NCI-H1694 (cell line): ENCODE results near the gene CHADL.

Experiments used
- DNase-seq: peaks from one replicate; lab custom pipeline; 2025; lab: John Stamatoyannopoulos, UW

Gene CHADL

DNA sequence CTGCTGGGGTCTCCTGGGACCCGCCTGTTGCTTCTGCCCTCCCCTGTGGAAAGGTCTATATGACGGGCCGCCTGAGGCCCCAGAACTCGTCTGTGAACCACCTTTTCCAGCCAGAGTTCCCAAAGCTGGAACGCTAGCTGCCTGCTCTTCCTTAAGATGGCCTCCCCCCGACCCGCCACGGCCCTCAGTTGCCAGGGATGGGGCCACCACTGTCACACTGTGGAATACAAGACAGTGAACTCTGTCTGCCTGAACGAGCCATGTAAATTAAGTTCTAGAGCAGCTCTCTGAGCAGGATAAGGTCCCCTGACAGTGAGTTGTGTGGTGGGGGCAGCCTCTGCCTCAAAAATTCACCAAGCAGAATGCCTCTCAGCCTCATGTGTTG is 10.3 kb downstream of the CHADL start:
- DNase-seq = no peak

- DNase-seq = no peak
These were observed 10.9 kb downstream of the CHADL start for GRCh38 chr22:41229730-41230400.

DNA sequence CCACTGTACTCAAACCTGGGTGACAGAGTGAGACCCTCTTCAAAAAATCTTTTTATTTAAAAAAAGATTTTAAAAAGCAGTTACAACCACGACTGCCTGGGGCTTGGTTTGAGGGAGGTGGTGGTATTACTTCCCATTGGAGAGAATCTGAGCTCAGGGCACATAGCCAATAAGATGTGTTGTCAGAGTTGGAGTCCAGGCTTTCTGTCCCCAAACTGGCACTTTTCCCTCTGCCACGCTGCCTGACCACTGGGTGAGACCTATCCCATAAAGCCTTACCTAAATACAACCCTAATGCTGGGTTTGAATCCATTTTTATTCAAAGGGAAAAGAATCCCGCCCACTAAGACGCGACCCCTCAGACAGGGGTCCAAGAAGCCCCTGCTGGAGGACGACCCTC is 11.5 kb downstream of the CHADL start:
- no peak for DNase-seq

DNA sequence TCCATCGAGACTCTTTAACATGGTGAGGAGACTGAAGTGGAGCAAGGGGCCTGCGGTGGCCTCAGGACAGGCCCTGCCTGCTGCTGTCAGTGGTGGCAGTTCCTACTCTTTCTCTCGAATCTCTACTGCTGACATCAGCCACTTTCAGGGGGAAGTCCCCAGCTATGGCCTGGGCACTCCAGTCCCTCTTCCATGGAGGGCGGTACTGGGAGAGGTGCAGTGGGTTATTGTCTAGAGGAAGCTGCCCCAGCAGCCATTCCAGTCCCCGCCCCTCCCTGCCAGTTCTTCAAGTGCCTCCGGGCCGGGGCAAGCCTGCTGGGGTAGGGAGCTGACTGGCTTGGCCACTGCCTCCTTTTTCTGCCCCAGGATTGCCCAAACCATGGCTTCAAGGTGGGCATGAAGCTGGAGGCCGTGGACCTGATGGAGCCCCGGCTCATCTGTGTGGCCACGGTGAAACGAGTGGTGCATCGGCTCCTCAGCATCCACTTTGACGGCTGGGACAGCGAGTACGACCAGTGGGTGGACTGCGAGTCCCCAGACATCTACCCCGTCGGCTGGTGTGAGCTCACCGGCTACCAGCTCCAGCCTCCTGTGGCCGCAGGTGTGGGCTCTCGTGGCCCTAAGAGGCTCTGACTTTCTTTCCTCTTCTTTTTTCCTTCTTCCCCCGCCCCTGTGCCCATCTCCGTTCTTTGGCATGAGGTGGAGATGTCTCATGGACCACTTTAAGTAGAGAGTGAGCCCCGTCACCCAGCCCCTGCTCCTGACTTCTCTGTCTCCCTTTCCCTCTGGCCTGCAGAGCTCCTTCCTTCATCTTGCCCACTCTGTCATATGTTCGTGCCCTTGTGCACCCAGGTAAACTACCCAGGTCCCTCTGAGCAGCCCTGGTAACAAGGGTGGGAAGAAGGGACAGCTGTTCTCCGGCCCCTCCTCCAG is 13.7 kb downstream of the CHADL start:
- DNase-seq = no peak

DNA sequence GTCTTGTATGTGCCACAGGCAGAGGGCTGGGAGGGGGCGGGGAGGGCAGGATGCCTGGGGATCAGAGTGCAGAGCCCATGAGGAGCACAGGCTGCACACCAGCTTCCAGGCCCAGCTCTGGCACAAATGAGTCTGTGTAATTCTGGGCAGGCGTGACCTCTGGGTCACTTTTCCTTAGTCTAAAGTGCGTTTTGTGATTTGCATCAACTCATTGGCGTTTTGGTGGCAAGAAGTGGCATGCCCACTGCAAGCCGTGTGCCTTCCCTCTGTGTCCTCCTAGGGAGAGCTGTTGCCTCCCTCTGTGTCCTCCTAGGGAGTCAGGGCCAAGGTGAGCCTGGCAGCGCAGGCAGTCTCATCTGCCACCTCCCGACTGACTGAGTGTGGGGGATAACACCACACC is 17.2 kb downstream of the CHADL start:
- DNase-seq = no peak

GRCh38 chr22:41222846-41223507 is 17.8 kb downstream of the CHADL start:
- DNase-seq = no peak

GRCh38 chr22:41217553-41218157 is 23.1 kb downstream of the CHADL start:
- DNase-seq = no peak

DNA sequence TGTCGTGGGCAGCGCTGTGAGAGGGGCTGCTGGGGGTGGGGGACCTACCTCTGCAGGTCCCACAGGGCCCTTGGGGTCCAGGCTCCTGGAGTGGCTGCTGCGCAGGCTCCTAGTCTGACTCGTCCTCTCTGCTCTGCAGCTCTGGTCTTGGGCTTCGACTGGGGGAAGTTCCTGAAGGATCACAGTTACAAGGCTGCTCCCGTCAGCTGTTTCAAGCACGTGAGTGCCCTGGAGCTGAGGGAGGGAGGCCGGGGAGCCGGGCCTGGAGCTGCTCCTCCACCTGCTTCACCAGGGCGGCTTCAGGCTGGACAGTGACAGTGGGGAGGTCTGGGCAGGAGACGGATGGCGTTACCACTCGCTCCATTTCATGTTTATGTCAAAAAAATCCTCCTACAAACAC is 23.7 kb downstream of the CHADL start:
- no peak for DNase-seq

DNA sequence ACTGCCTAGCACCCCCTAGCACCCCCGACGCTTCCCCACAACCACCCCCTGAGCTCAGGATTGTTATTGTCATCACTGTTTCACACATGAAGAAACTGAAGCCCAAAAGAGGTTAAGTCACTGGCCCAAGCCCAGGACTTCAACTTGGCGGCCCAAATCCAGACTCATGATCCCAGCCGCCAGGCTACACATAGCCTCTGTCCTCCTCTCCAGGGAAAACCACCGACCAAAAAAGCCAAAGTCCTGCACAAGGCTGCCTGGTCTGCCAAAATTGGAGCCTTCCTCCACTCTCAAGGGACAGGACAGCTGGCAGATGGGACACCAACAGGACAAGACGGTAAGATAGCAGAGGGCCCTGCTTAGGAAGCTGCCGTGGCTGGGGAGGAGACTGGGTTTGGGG is 24.8 kb downstream of the CHADL start:
- no peak for DNase-seq

DNA sequence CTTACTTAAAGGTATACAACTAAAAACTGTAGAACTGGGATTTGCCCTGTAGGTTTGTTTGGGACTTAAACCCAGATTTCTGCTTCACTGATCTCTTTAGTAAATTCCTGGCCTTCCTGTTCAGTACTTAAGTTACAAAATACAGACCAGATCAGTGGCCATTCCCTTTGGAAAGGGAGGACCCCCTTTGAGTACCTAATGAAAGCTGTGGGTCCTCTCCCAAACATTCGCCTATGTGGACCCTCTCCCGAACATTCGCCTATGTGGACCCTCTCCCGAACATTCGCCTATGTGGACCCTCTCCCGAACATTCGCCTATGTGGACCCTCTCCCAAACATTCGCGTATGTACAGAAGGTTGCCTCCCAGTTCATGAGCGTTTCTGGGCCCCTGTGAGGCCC is 25.3 kb downstream of the CHADL start:
- DNase-seq = no peak

GRCh38 chr22:41206719-41207118 is 34.0 kb downstream of the CHADL start:
- no peak for DNase-seq

DNA sequence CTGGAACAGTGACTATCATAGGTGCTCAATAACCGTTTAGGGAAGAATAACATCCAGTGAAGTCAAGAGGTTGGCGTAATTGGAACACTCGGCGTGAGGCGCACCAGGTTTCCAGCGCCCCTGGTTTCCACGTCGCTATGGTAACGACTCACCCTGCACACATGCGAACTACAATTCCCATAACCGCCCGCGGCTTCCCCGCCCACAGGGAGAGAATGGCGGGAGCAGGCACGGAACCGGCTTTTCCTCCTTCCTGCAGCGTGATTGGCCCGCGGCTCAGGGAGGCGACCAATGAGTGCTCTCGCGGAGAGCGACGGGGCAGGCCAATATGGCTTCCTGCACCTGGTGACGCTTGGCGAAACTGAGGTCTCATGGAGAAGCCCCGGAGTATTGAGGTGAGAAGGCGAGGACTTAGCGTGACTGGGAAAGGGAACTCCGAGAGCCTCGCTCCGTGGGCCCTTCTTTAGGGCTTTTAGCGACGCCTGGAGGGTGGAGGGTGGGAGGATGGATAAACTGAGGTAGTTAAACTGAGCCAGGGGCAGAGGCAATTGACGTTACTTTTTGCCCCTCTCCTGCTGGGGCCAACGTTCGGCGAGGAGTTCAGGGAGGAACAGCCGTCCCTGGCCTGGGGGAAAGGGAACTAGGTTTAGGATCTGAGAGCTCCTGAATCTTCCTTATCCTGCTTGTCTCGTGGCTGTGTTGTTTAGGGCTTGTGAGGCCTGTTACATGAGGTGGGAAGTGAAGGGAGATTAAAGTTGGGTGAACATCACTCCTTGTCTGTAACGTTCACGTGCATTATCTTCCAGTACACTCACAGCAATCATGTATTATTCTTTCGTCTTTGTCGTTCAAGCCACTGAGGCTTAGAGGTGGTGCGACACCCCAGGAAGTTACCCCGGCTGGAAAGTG is 35.5 kb downstream of the CHADL start, which contains the start of gene L3MBTL2:
Gene L3MBTL2, plus strand, starts transcription at position 321 of the 909 bp plus-strand sequence. Its CDS starts 51 bp downstream, at position 372.
- DNase-seq = peak; percentile 96

DNA sequence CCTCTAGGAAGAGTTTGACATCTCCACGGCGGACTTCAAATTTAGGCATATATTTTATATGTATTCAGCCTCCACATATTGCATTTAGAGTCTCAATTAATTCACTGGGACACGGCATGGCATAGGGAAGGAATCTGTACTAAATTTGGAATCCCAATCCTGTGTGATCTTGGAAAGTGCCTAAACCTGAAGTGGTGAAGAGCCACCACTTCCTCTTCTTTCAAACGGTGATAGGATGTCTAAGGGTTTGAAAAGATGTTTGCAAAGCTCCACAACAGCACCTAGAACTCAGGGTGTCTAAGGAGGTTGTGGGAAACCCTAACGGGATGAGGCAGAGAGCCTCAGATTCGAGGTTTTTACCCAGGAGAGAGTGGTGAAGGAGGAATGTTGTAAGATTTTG is 36.7 kb downstream of the CHADL start:
- no peak for DNase-seq

DNA sequence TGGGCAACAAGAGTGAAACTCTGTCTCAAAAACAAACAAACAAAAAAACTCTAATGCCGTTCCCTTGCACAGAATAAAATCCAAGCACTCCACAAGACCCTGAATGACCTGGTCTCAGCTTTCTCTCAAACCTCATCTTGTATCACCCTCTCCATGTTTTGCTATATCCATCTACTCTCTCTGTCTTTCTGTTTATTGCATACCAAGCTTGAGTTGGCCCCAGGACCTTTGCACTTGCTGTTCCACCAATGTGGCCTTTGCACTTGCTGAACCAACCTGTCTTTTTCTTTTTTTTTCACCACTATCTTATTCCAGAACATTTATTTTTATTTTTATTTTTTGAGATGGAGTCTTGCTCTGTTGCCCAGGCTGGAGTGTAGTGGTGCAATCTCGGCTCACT is 37.6 kb downstream of the CHADL start:
- no peak for DNase-seq

GRCh38 chr22:41201141-41201540 is 39.6 kb downstream of the CHADL start:
- DNase-seq = no peak

DNA sequence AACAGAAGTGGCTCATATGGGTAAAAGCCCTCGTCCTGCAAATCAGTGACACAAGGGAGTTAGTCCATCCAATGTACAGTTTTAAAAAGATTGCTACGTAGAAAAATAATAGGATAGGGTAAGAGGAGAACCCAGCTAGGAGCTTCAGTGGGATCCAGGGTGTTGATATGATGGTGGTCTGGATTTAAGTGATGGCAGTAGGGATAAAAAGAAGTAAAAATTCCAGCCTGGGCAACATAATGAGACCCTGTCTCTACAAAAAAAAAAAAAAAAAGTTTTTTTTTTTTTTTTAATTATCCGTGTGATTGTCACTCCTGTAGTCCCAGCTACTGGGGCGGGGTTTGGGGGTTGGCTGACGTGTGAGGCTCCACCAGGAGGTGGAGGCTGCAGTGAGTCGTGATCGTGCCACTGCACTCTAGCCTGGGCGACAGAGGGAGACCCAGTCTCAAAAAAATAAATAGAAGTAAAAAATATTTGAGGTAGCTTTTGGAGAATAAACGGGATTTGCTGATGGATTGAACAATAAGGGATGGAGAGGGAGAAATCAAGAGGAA is 42.6 kb downstream of the CHADL start:
- peak; percentile 54 for DNase-seq

DNA sequence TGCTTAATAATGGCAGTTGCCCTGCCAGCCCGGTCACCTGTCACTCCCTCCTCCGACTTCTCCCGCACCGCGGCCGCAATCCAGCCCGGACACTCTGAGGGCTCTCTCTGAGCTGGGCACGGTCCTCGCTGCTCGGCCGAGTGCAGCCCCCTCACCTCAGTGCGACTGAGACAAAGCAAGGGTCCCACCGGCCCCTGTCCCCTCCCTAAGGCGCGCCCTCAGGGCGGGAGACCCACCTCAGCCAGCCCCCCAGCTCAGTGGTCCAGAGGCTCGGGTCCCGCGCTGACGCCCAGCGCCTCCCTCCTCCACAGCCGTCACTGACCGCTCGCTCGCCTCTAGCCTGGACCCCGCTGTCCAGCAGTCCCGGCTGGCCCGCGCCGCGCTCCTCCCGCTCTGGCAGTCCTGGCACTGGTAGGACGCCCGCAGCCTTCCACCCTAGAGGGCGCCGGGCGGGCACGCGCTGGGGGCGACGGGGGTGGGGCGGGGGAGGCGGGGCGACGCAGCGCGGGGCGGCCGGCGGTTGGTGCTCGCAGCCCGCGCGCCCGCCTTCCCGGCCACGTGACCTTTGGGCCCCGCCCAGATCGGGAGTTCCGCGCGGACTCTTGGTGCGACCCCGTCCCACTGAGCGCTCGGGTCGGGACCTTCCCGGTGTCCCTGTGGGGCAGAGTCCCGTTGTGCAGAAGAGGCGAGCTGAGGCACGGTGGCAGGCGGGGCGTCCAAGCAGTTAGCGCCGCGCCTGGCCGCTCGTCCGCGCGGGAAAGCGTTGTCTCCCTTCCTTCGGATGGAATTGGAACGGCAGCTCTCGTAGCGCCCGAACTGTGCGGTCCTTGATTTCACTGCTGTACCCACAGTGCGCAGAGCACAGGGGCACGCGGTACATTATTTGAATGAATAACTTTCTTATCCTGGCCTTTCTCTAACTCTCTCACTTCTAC is 43.4 kb downstream of the CHADL start:
- DNase-seq = peak; percentile 59

- no peak for DNase-seq
These were observed 46.9 kb downstream of the CHADL start for GRCh38 chr22:41193829-41194228.

- no peak for DNase-seq
These were observed 49.3 kb downstream of the CHADL start for GRCh38 chr22:41191467-41191866.

GRCh38 chr22:41184679-41185078 is 56.1 kb downstream of the CHADL start:
- no peak for DNase-seq
